ENCODE measurements around the gene NPTXR.

Gene NPTXR

DNA sequence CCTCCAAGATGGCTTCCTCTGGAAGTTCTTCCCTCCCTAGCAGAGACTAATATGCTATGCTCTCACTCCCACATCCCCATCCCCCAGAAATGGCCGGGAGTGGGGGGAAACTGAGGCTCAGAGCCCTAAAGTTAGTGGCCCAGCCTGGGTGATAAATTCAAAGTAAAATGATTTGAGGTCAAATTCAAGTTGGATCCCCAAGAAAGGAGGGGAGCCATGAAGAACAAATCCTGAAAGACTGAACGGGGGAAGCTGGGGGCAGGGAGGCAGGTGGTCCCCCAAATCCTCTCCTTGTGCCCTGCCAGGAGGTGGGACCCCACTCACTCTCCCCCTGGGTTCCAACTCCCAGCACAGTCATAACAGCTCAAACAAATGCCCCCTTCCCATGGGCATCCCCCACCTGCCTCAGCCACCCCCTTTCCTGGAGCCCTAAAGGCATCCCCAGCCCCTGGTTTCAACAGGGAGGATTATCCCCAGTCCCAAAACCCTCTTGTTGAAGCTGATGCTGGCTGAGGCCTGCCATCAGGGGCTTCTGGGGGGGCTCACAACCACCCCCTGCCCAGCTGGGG, 27.0 kb upstream of the NPTXR start:
- Histone ChIP-seq H3K27ac (ENCODE audit: low read depth, low read length, poor library complexity, severe bottlenecking) (peak overlapping the region; percentile 71), H3K79me2 (ENCODE audit: insufficient read depth, low read length) (no peaks in the 10 kb centered on the region), H3K4me2 (ENCODE audit: low read length) (peak overlapping the region; percentile 68), H3K4me3 (ENCODE audit: low read depth, low read length, poor library complexity, severe bottlenecking) (peak overlapping the region; percentile 90), H4K20me1 (ENCODE audit: insufficient read depth, low read length) (no peaks in the 10 kb centered on the region), H3K27me3 (ENCODE audit: insufficient read depth, low read length) (0 out of 2 replicates have a peak, but pooled peaks cover 5% of the 10 kb centered on the region), H2AFZ (ENCODE audit: low read length) (no peak overlapping the region), H3K4me1 (ENCODE audit: insufficient read depth, low read length, severe bottlenecking) (peaks cover 32% of the 10 kb centered on the region), H3K9ac (ENCODE audit: low read length) (peak overlapping the region; percentile 90), H3K36me3 (ENCODE audit: insufficient read depth, low read length) (peaks cover 34% of the 10 kb centered on the region), H3F3A (ENCODE audit: insufficient read depth, low read length) (no peaks in the 10 kb centered on the region), H3K9me3 (ENCODE audit: low read length) (no peaks in the 10 kb centered on the region), H3K9me2 (ENCODE audit: low read depth, low read length) (no peaks in the 10 kb centered on the region)
- TF ChIP-seq, protein P1, sequence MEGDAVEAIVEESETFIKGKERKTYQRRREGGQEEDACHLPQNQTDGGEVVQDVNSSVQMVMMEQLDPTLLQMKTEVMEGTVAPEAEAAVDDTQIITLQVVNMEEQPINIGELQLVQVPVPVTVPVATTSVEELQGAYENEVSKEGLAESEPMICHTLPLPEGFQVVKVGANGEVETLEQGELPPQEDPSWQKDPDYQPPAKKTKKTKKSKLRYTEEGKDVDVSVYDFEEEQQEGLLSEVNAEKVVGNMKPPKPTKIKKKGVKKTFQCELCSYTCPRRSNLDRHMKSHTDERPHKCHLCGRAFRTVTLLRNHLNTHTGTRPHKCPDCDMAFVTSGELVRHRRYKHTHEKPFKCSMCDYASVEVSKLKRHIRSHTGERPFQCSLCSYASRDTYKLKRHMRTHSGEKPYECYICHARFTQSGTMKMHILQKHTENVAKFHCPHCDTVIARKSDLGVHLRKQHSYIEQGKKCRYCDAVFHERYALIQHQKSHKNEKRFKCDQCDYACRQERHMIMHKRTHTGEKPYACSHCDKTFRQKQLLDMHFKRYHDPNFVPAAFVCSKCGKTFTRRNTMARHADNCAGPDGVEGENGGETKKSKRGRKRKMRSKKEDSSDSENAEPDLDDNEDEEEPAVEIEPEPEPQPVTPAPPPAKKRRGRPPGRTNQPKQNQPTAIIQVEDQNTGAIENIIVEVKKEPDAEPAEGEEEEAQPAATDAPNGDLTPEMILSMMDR (IDR thresholded peaks at IDR 0.05; ENCODE audit: low read length): no peak
- no peak for TF ChIP-seq EZH2 (IDR thresholded peaks at IDR 0.05; ENCODE audit: borderline replicate concordance, low read length)

DNA sequence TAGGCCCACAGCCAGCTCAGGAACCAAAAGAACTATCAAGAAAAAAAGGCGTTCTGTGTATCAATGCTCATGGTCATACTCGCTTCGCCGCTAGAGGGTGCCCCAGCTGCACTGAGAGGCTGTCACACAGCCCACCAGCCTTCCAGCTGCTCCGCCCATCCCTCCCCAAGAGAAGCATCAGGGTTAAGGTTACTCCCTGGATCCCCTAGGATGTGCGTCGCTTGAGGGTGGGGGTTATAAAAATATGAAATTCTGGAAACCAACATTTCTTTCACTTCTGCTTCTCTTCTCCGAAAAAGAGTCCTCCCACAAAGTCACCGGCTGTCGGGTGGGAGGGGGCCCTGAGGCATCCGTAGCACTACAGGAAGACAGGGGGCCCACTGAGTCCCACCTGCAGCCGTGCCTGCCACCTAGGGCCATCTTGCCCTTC, 26.5 kb upstream of the NPTXR start:
- no peaks in the 10 kb centered on the region for H3F3A ChIP-seq (ENCODE audit: insufficient read depth, low read length)
- no peaks in the 10 kb centered on the region for H3K9me3 ChIP-seq (ENCODE audit: low read length)
- H3K27me3 ChIP-seq (ENCODE audit: insufficient read depth, low read length): 0 out of 2 replicates have a peak, but pooled peaks cover 5% of the 10 kb centered on the region
- H3K36me3 ChIP-seq (ENCODE audit: insufficient read depth, low read length): peaks cover 39% of the 10 kb centered on the region
- peak overlapping the region; percentile 90 for H3K4me3 ChIP-seq (ENCODE audit: low read depth, low read length, poor library complexity, severe bottlenecking)
- H3K4me1 ChIP-seq (ENCODE audit: insufficient read depth, low read length, severe bottlenecking): peaks cover 32% of the 10 kb centered on the region
- H3K79me2 ChIP-seq (ENCODE audit: insufficient read depth, low read length): no peaks in the 10 kb centered on the region
- no peaks in the 10 kb centered on the region for H3K9me2 ChIP-seq (ENCODE audit: low read depth, low read length)
- H2AFZ ChIP-seq (ENCODE audit: low read length): no peak overlapping the region
- H3K4me2 ChIP-seq (ENCODE audit: low read length): peak overlapping the region; percentile 68
- no peak for TF ChIP-seq EZH2 (IDR thresholded peaks at IDR 0.05; ENCODE audit: borderline replicate concordance, low read length)
- TF ChIP-seq, protein P1 (IDR thresholded peaks at IDR 0.05; ENCODE audit: low read length): peak; percentile 93
- peak overlapping the region; percentile 90; the same call in 1 of the 2 replicates for H3K9ac ChIP-seq (ENCODE audit: low read length)
- no peaks in the 10 kb centered on the region for H4K20me1 ChIP-seq (ENCODE audit: insufficient read depth, low read length)
- H3K27ac ChIP-seq (ENCODE audit: low read depth, low read length, poor library complexity, severe bottlenecking): no peak overlapping the region

DNA sequence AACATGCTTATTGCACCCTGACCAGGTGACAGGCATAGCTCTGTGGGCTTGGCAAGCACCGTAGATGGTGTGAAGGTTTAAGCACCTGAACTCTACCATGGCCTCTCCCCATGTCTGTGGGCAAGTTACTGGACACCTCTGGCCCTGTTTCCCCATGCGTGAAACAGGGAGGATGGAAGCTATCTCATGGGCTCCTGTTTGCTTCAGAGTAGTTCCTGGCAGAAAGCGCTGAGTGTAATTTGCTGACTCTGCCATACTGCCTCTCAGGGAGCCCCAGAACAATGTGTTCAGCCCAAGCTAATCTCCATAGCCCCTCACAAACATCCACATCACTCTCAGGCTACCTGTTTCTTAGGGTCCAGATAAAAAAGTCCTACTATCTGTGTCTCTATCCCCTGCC, 25.8 kb upstream of the NPTXR start:
- H2AFZ ChIP-seq (ENCODE audit: low read length): no peak overlapping the region
- 0 out of 2 replicates have a peak, but pooled peaks cover 3% of the 10 kb centered on the region for H3K27me3 ChIP-seq (ENCODE audit: insufficient read depth, low read length)
- no peak overlapping the region; the same call in 1 of the 2 replicates for H3K9ac ChIP-seq (ENCODE audit: low read length)
- peaks cover 32% of the 10 kb centered on the region for H3K4me1 ChIP-seq (ENCODE audit: insufficient read depth, low read length, severe bottlenecking)
- peaks cover 44% of the 10 kb centered on the region for H3K36me3 ChIP-seq (ENCODE audit: insufficient read depth, low read length)
- H3K79me2 ChIP-seq (ENCODE audit: insufficient read depth, low read length): no peaks in the 10 kb centered on the region
- H3K27ac ChIP-seq (ENCODE audit: low read depth, low read length, poor library complexity, severe bottlenecking): no peak overlapping the region
- no peaks in the 10 kb centered on the region for H3K9me3 ChIP-seq (ENCODE audit: low read length)
- H3K9me2 ChIP-seq (ENCODE audit: low read depth, low read length): no peaks in the 10 kb centered on the region
- no peaks in the 10 kb centered on the region for H4K20me1 ChIP-seq (ENCODE audit: insufficient read depth, low read length)
- H3F3A ChIP-seq (ENCODE audit: insufficient read depth, low read length): no peaks in the 10 kb centered on the region
- TF ChIP-seq, protein P1 (IDR thresholded peaks at IDR 0.05; ENCODE audit: low read length): no peak
- TF ChIP-seq EZH2 (IDR thresholded peaks at IDR 0.05; ENCODE audit: borderline replicate concordance, low read length): no peak
- H3K4me3 ChIP-seq (ENCODE audit: low read depth, low read length, poor library complexity, severe bottlenecking): no peak overlapping the region
- peak overlapping the region; percentile 68 for H3K4me2 ChIP-seq (ENCODE audit: low read length)
